H1 (cell line): Measurements from ENCODE around the gene POLR3GL. TPM values are rescaled to one million over a fixed set of nuclear protein-coding genes. Genes with fewer than 3 reads are reported as not detected.

Source experiments
- CTCF ChIA-PET: fragments of 300-600 bp; sonication (Branson Sonifier 250); formaldehyde crosslinking; loops from one replicate; lab custom pipeline; 2021; ENCODE audit not compliant: partially characterized antibody; lab: Charles Lee
- POLR2A ChIA-PET: fragments of 300-600 bp; sonication (Branson Sonifier 250); formaldehyde crosslinking; loops from one replicate; lab custom pipeline; 2021; ENCODE audit warnings: inconsistent platforms; ENCODE audit not compliant: partially characterized antibody; lab: Charles Lee
- DNase-seq, 2 experiments: peaks; one replicate each; pipeline versions ENCODE4 v3.0.0 to v3.0.0-alpha.2; 2010 to 2022; ENCODE audit warnings: low spot score in 2 of 2, low read depth in 1 of 2, mixed read lengths in 1 of 2
- FAIRE-seq: peaks from 2 replicates; lab custom pipeline; 2011; peaks lifted over from hg19 to GRCh38; lab: Jason Lieb, UNC
- H2AFZ ChIP-seq: 2 replicates; pipeline ENCODE4 v1.8.1; 2012; ENCODE audit warnings: low read length, inconsistent platforms
- H2AK5ac ChIP-seq: 2 replicates; pipeline ENCODE4 v1.6.1; 2013; ENCODE audit warnings: low read depth, low read length
- H2BK120ac ChIP-seq: replicated peaks from 2 replicates; pipeline ENCODE3; 2013; ENCODE audit warnings: low read depth, low read length, inconsistent platforms
- H2BK12ac ChIP-seq: 2 replicates; pipeline ENCODE4 v1.6.1; 2013; ENCODE audit warnings: low read depth, low read length
- H2BK15ac ChIP-seq: 2 replicates; pipeline ENCODE4 v1.6.1; 2013; ENCODE audit warnings: low read length
- H2BK20ac ChIP-seq: 2 replicates; pipeline ENCODE4 v1.6.1; 2013; ENCODE audit warnings: low read length
- H2BK5ac ChIP-seq: 2 replicates; pipeline ENCODE4 v1.6.1; 2013; ENCODE audit warnings: low read depth, low read length
- H3K14ac ChIP-seq: 2 replicates; pipeline ENCODE4 v1.6.1; 2013; ENCODE audit warnings: inconsistent platforms; ENCODE audit not compliant: insufficient read length
- H3K18ac ChIP-seq: 2 replicates; pipeline ENCODE4 v1.6.1; 2013; ENCODE audit warnings: low read length; ENCODE audit errors: extremely low read depth
- H3K23ac ChIP-seq: 2 replicates; pipeline ENCODE4 v1.6.1; 2013; ENCODE audit warnings: inconsistent platforms; ENCODE audit not compliant: insufficient read length
- H3K23me2 ChIP-seq: 2 replicates; pipeline ENCODE4 v1.6.1; 2013; ENCODE audit warnings: low read depth, low read length
- H3K27ac ChIP-seq: 2 replicates; pipeline ENCODE4 v1.6.1; 2011; ENCODE audit warnings: low read depth, low read length, inconsistent platforms
- H3K27me3 ChIP-seq, 4 experiments: replicated peaks in 1 of 4; 1 replicate in 1 of 4; 2 replicates in 3 of 4; pipeline versions ENCODE4 v1.6.1 to v1.8.1; 2011 to 2013; ENCODE audit warnings: low read length in 3 of 4, mild to moderate bottlenecking in 3 of 4, inconsistent platforms in 2 of 4, mixed read lengths in 2 of 4, moderate library complexity in 1 of 4; ENCODE audit not compliant: control insufficient read depth in 3 of 4, insufficient read depth in 3 of 4; ENCODE audit errors: extremely low read depth in 1 of 4
- H3K36me3 ChIP-seq, 4 experiments: 2 replicates each; pipeline versions ENCODE4 v1.6.1 to v1.8.1; 2011 to 2013; ENCODE audit warnings: mild to moderate bottlenecking in 4 of 4, low read length in 3 of 4, moderate library complexity in 2 of 4, control low read depth in 1 of 4, inconsistent platforms in 1 of 4; ENCODE audit not compliant: insufficient read depth in 4 of 4, control insufficient read depth in 2 of 4
- H3K4ac ChIP-seq: replicated peaks from 2 replicates; pipeline ENCODE3; 2013; ENCODE audit warnings: low read length, low read depth, mixed read lengths, inconsistent platforms; ENCODE audit not compliant: insufficient read length
- H3K4me1 ChIP-seq, 4 experiments: replicated peaks in 1 of 4; 1 replicate in 1 of 4; 2 replicates in 3 of 4; pipeline versions ENCODE4 v1.6.1 to v1.8.1; 2011 to 2013; ENCODE audit warnings: low read length in 3 of 4, inconsistent platforms in 2 of 4, mixed read lengths in 1 of 4; ENCODE audit not compliant: insufficient read depth in 4 of 4, control insufficient read depth in 3 of 4
- H3K4me2 ChIP-seq, 2 experiments: 2 replicates each; pipeline versions ENCODE4 v1.6.1 to v1.8.1; 2011 to 2013; ENCODE audit warnings: low read depth in 2 of 2, low read length in 2 of 2, control low read depth in 1 of 2, inconsistent platforms in 1 of 2, mild to moderate bottlenecking in 1 of 2; ENCODE audit not compliant: insufficient read depth in 1 of 2
- H3K4me3 ChIP-seq, 4 experiments: fragments of 200-600, 300-600 bp in 1 of 4; sonication (generic), shearing (Covaris generic), sonication (Bioruptor Twin) in 1 of 4; 2 replicates each; pipeline versions ENCODE4 v1.5.1 to v1.8.1; 2011 to 2016; ENCODE audit warnings: low read length in 4 of 4, low read depth in 3 of 4, control low read depth in 2 of 4, inconsistent platforms in 2 of 4, mild to moderate bottlenecking in 2 of 4, mixed read lengths in 1 of 4, moderate library complexity in 1 of 4; ENCODE audit not compliant: insufficient read depth in 2 of 4; ENCODE audit errors: extremely low read depth in 1 of 4
- H3K56ac ChIP-seq: replicated peaks from 2 replicates; pipeline ENCODE3; 2013; ENCODE audit warnings: low read depth, mild to moderate bottlenecking, mixed read lengths, low read length, inconsistent platforms; ENCODE audit not compliant: insufficient read length
- H3K79me1 ChIP-seq: 2 replicates; pipeline ENCODE4 v1.6.1; 2013; ENCODE audit warnings: low read depth, low read length, control low read depth
- H3K79me2 ChIP-seq, 2 experiments: 2 replicates each; pipeline versions ENCODE4 v1.6.1 to v1.8.1; 2012 to 2013; ENCODE audit warnings: low read length in 2 of 2, mild to moderate bottlenecking in 2 of 2, inconsistent platforms in 1 of 2; ENCODE audit not compliant: insufficient read depth in 2 of 2, control insufficient read depth in 1 of 2
- H3K9ac ChIP-seq, 4 experiments: replicated peaks in 1 of 4; 1 replicate in 1 of 4; 2 replicates in 3 of 4; pipeline versions ENCODE4 v1.6.1 to v1.8.1; 2011 to 2013; ENCODE audit warnings: low read depth in 3 of 4, low read length in 3 of 4, control low read depth in 2 of 4, mild to moderate bottlenecking in 2 of 4, moderate library complexity in 2 of 4, inconsistent platforms in 1 of 4; ENCODE audit errors: extremely low read depth in 1 of 4
- H3K9me3 ChIP-seq, 2 experiments: 2 replicates each; pipeline versions ENCODE4 v1.6.1 to v1.8.1; 2012 to 2013; ENCODE audit warnings: mild to moderate bottlenecking in 2 of 2, moderate library complexity in 2 of 2, control low read depth in 1 of 2, inconsistent platforms in 1 of 2, low read depth in 1 of 2, low read length in 1 of 2, mixed read lengths in 1 of 2; ENCODE audit not compliant: insufficient read depth in 2 of 2
- H4K20me1 ChIP-seq, 2 experiments: replicated peaks in 1 of 2; 2 replicates each; pipeline versions ENCODE3 to v1.8.1; 2011 to 2013; ENCODE audit warnings: inconsistent platforms in 2 of 2, low read length in 2 of 2, mild to moderate bottlenecking in 1 of 2; ENCODE audit not compliant: insufficient read depth in 2 of 2, control insufficient read depth in 1 of 2
- H4K5ac ChIP-seq: 2 replicates; pipeline ENCODE4 v1.6.1; 2013; ENCODE audit warnings: low read length, low read depth, mixed read lengths, inconsistent platforms; ENCODE audit not compliant: insufficient read length
- H4K8ac ChIP-seq: 2 replicates; pipeline ENCODE4 v1.8.0; 2013; ENCODE audit warnings: mild to moderate bottlenecking, moderate library complexity, low read length, inconsistent platforms; ENCODE audit not compliant: insufficient read depth; ENCODE audit errors: extremely low read depth
- H4K91ac ChIP-seq: replicated peaks from 2 replicates; pipeline ENCODE3; 2013; ENCODE audit warnings: low read length, mixed read lengths, inconsistent platforms; ENCODE audit not compliant: insufficient read length
- BACH1 ChIP-seq: IDR thresholded peaks from 2 replicates; pipeline ENCODE4 v1.6.1; 2012; ENCODE audit warnings: low read length, improper control_type of control experiment
- BRCA1 ChIP-seq: IDR thresholded peaks from 2 replicates; pipeline ENCODE4 v1.6.1; 2012; ENCODE audit warnings: low read depth, low read length, improper control_type of control experiment
- HDAC6 ChIP-seq: IDR thresholded peaks from one replicate; pipeline ENCODE4 v1.7.1; 2012; ENCODE audit warnings: low read depth, mild to moderate bottlenecking, inconsistent platforms, low read length, moderate library complexity
- KDM4A ChIP-seq: IDR thresholded peaks from one replicate; pipeline ENCODE4 v1.7.1; 2012; ENCODE audit warnings: low read depth, mild to moderate bottlenecking, moderate library complexity, low read length, inconsistent platforms; ENCODE audit not compliant: severe bottlenecking
- RBBP5 ChIP-seq: IDR thresholded peaks from 2 replicates; pipeline ENCODE4 v1.7.1; 2012; ENCODE audit warnings: low read depth, mild to moderate bottlenecking, inconsistent platforms, low read length, moderate library complexity, borderline replicate concordance
- SUZ12 ChIP-seq: fragments of 200-600 bp; sonication (generic); IDR thresholded peaks from 2 replicates; pipeline ENCODE4 v1.6.1; 2012; ENCODE audit warnings: mild to moderate bottlenecking, inconsistent platforms, low read length, moderate library complexity, mixed read lengths
- WGBS, 2 experiments: shearing (Covaris generic) in 1 of 2; methylation state at CpG; one replicate each; pipeline versions ENCODE4 v1.1.6 to v1.1.7; 2013 to 2015; ENCODE audit warnings: low lambda C conversion rate in 2 of 2, mixed read lengths in 2 of 2, inconsistent platforms in 1 of 2, low coverage in 1 of 2, missing lambda C conversion rate in 1 of 2; ENCODE audit not compliant: insufficient replicate concordance in 2 of 2, insufficient coverage in 1 of 2, insufficient read length in 1 of 2; ENCODE audit errors: extremely low coverage in 1 of 2, missing lambda C conversion rate in 1 of 2; 5-methylcytosine and 5-hydroxymethylcytosine counted together
- polyA plus RNA-seq, 7 experiments: library from polyadenylated mRNA; depleted of rRNA in 3 of 7; stranded (reverse) in 5 of 7; unstranded in 2 of 7; fragments of >200 nt in 5 of 7; fragments of 200-250 nt in 2 of 7; gene quantifications; 1 replicate in 5 of 7; 2 replicates in 1 of 7; 4 replicates in 1 of 7; pipeline versions ENCODE4 v1.2.1 to v1.2.3, GENCODE V29; 2011 to 2013; ENCODE audit warnings: missing spikeins in 2 of 7, mixed read lengths in 2 of 7
- total RNA-seq: library from RNA; stranded (reverse); fragmentation: NEBNext Ultra II Directional; extraction: Animal tissue kit (Norgen Biotek cat#: 25700); gene quantifications from 2 replicates; pipeline ENCODE4 v1.2.1, GENCODE V29; 2021
- TF ChIP-seq, protein P1 (sequence below), 3 experiments: IDR thresholded peaks; 1 replicate in 2 of 3; 2 replicates in 1 of 3; pipeline versions ENCODE4 v1.5.1 to v1.6.1; 2011; ENCODE audit warnings: low read length in 3 of 3, mild to moderate bottlenecking in 3 of 3, inconsistent platforms in 2 of 3, low read depth in 1 of 3, moderate library complexity in 1 of 3; ENCODE audit not compliant: insufficient read depth in 1 of 3; ENCODE audit errors: control extremely low read depth in 1 of 3
- TF ChIP-seq, protein P2 (sequence below): IDR thresholded peaks from 2 replicates; pipeline ENCODE4 v1.6.1; 2012; ENCODE audit warnings: inconsistent platforms

Gene POLR3GL
- total and polyA plus RNA-seq, 2 of the 8 experiments (the other 6 are each of a cell fraction or from before 2014, with no cell fraction given), result 3.1 to 3.9 TPM

DNA sequence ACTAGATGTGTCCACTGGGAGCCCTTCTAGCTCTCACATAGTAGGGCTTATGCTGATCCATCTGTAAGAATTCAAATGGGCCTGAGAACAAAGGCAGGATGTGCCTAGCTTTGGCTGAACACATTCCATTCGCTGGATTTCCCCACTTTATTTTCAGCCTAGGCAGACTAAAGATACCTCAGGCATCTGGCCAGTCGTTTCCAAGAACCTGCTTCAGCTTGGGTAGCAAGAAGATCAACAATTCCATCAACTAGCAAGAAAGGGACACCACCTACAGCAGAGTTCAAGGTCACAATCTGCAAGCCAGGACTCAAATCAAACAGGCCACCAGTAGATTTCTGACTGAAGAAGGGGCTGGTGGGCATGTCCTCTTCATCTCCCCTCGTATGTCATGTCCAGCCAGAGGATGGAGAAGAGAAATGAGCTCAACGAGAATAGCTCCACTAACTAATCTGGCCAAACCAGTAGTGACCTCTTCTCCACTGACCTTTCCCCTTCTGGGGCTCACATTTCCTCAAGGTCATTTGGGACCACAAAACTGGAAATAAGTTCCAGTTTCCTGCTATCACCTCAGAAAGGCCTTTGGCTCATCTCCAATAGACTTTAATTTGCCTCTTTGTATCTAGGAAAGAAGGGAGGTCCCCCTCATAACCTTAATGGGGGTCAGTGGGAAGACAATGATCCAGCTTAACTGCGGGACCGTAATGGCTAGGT is 17.7 kb downstream of the POLR3GL start:
- DNase-seq (no peak), FAIRE-seq (no peak)
- H3K36me3 ChIP-seq, result no peaks in the 10 kb centered on the region
- no peak overlapping the region for H3K27ac ChIP-seq
- ChIA-PET POLR2A (interaction anchor here (0.6 to 13.7 kb wide), 6 partner anchors 11 to 124 kb away, joined by 3 to 218 read pairs (median 3); partner anchors contain the start of genes PIAS3 and TXNIP), CTCF (interaction anchor here (0.6 to 8.7 kb wide), 9 partner anchors 8 to 136 kb away, joined by 3 to 152 read pairs (median 4); partner anchors contain the start of genes LIX1L, NUDT17 and RBM8A)
- peaks cover 6 to 25% (median 15%) of the 10 kb centered on the region in 4 experiments; a peak in 6 of 7 replicates for H3K4me1 ChIP-seq
- H4K5ac ChIP-seq, result no peak overlapping the region
- no peaks in the 10 kb centered on the region for H3K27me3 ChIP-seq
- peak overlapping the region; percentile 49 for H2BK20ac ChIP-seq
- H3K14ac ChIP-seq, result no peak overlapping the region
- H4K20me1 ChIP-seq, result no peaks in the 10 kb centered on the region
- H3K9ac ChIP-seq, result no peak overlapping the region
- H2BK15ac ChIP-seq, result no peak overlapping the region
- H3K4me2 ChIP-seq, result no peak overlapping the region
- no peaks in the 10 kb centered on the region for H3K79me1 ChIP-seq
- H2BK120ac ChIP-seq, result no peak overlapping the region
- no peak overlapping the region for H3K4me3 ChIP-seq
- peak overlapping the region; percentile 11; the same call in 1 of the 2 replicates for H2BK12ac ChIP-seq
- H2AK5ac ChIP-seq, result no peak overlapping the region
- no peak overlapping the region for H4K8ac ChIP-seq
- H3K23ac ChIP-seq, result no peak overlapping the region
- H2AFZ ChIP-seq, result no peak overlapping the region
- 90% methylated on average over 6 of the region's 6 CpGs; no CpG with 5 or more reads in 1 of the 2 experiments for WGBS, 2 experiments
- H3K18ac ChIP-seq, result no peak overlapping the region
- no peaks in the 10 kb centered on the region for H3K9me3 ChIP-seq
- no peak overlapping the region for H3K4ac ChIP-seq
- H3K79me2 ChIP-seq, result no peaks in the 10 kb centered on the region
- H2BK5ac ChIP-seq, result no peak overlapping the region
- H3K23me2 ChIP-seq, result peaks cover 3% of the 10 kb centered on the region; the same call in 1 of the 2 replicates
- no peak overlapping the region for H3K56ac ChIP-seq
- H4K91ac ChIP-seq, result no peak overlapping the region
- TF ChIP-seq, protein P1, sequence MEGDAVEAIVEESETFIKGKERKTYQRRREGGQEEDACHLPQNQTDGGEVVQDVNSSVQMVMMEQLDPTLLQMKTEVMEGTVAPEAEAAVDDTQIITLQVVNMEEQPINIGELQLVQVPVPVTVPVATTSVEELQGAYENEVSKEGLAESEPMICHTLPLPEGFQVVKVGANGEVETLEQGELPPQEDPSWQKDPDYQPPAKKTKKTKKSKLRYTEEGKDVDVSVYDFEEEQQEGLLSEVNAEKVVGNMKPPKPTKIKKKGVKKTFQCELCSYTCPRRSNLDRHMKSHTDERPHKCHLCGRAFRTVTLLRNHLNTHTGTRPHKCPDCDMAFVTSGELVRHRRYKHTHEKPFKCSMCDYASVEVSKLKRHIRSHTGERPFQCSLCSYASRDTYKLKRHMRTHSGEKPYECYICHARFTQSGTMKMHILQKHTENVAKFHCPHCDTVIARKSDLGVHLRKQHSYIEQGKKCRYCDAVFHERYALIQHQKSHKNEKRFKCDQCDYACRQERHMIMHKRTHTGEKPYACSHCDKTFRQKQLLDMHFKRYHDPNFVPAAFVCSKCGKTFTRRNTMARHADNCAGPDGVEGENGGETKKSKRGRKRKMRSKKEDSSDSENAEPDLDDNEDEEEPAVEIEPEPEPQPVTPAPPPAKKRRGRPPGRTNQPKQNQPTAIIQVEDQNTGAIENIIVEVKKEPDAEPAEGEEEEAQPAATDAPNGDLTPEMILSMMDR (IDR thresholded peaks at IDR 0.05; ENCODE audit: control extremely low read depth in 1 of 3, insufficient read depth in 1 of 3, low read depth in 1 of 3, low read length in 3 of 3), result no peak
- TF ChIP-seq, protein P2, sequence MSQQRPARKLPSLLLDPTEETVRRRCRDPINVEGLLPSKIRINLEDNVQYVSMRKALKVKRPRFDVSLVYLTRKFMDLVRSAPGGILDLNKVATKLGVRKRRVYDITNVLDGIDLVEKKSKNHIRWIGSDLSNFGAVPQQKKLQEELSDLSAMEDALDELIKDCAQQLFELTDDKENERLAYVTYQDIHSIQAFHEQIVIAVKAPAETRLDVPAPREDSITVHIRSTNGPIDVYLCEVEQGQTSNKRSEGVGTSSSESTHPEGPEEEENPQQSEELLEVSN, result no peak
- TF ChIP-seq BRCA1 (no peak), SUZ12 (no peak), KDM4A (no peak), RBBP5 (no peak), HDAC6 (no peak), BACH1 (no peak)
